Keratinocyte (primary cell): ENCODE data around the gene LMTK2. TPM values are rescaled to one million over a fixed set of nuclear protein-coding genes. Genes with fewer than 3 reads are reported as not detected.

Experiments
- DNase-seq: peaks from one replicate; pipeline ENCODE4 v3.0.0-alpha.2; 2011; ENCODE audit warnings: low read depth, missing footprints, low spot score
- FAIRE-seq: peaks from 2 replicates; lab custom pipeline; 2011; peaks lifted over from hg19 to GRCh38; lab: Jason Lieb, UNC
- H2AFZ ChIP-seq: 2 replicates; pipeline ENCODE4 v1.6.0; 2012; ENCODE audit warnings: low read length, control low read depth, inconsistent platforms; ENCODE audit not compliant: control insufficient read depth
- H3K27ac ChIP-seq: 2 replicates; pipeline ENCODE4 v1.5.1; 2011; ENCODE audit warnings: low read length; ENCODE audit not compliant: control insufficient read depth, insufficient read depth
- H3K27me3 ChIP-seq: 3 replicates; pipeline ENCODE4 v1.6.0; 2011; ENCODE audit warnings: low read length; ENCODE audit not compliant: control insufficient read depth, insufficient read depth; ENCODE audit errors: extremely low read depth
- H3K36me3 ChIP-seq, 2 experiments: 2 replicates in 1 of 2; 3 replicates in 1 of 2; pipeline ENCODE4 v1.5.1; 2011; ENCODE audit warnings: low read length in 2 of 2, mild to moderate bottlenecking in 1 of 2; ENCODE audit not compliant: control insufficient read depth in 2 of 2, insufficient read depth in 2 of 2; ENCODE audit errors: extremely low read depth in 1 of 2
- H3K4me1 ChIP-seq: 3 replicates; pipeline ENCODE4 v1.5.1; 2011; ENCODE audit warnings: low read length; ENCODE audit not compliant: control insufficient read depth, insufficient read depth; ENCODE audit errors: extremely low read depth
- H3K4me2 ChIP-seq: 3 replicates; pipeline ENCODE4 v1.6.0; 2011; ENCODE audit warnings: low read depth, low read length; ENCODE audit not compliant: control insufficient read depth, insufficient read depth; ENCODE audit errors: extremely low read depth
- H3K4me3 ChIP-seq, 3 experiments: fragments of 200-600 bp in 1 of 3; sonication (generic) in 1 of 3; 2 replicates in 2 of 3; 3 replicates in 1 of 3; pipeline ENCODE4 v1.5.1; 2011 to 2016; ENCODE audit warnings: low read length in 3 of 3, mild to moderate bottlenecking in 3 of 3, control low read depth in 2 of 3, inconsistent platforms in 1 of 3, low read depth in 1 of 3, mixed read lengths in 1 of 3, mixed run types in 1 of 3, moderate library complexity in 1 of 3; ENCODE audit not compliant: control insufficient read depth in 2 of 3, insufficient read depth in 2 of 3; ENCODE audit errors: extremely low read depth in 1 of 3
- H3K79me2 ChIP-seq: 2 replicates; pipeline ENCODE4 v1.6.0; 2012; ENCODE audit warnings: low read length; ENCODE audit not compliant: control insufficient read depth, insufficient read depth
- H3K9ac ChIP-seq: 3 replicates; pipeline ENCODE4 v1.6.0; 2011; ENCODE audit warnings: low read length; ENCODE audit not compliant: control insufficient read depth, insufficient read depth; ENCODE audit errors: extremely low read depth
- H3K9me1 ChIP-seq: 3 replicates; pipeline ENCODE4 v1.6.0; 2011; ENCODE audit warnings: low read length; ENCODE audit not compliant: control insufficient read depth, insufficient read depth; ENCODE audit errors: extremely low read depth
- H3K9me3 ChIP-seq: 2 replicates; pipeline ENCODE4 v1.5.1; 2012; ENCODE audit warnings: low read depth, low read length; ENCODE audit not compliant: control insufficient read depth
- H4K20me1 ChIP-seq: 3 replicates; pipeline ENCODE4 v1.6.0; 2011; ENCODE audit warnings: low read length; ENCODE audit not compliant: control insufficient read depth, insufficient read depth; ENCODE audit errors: extremely low read depth
- CTCF ChIP-seq, 3 experiments: IDR thresholded peaks in 1 of 3; conservative IDR thresholded peaks in 1 of 3; optimal IDR thresholded peaks in 1 of 3; 2 replicates in 2 of 3; 3 replicates in 1 of 3; pipeline versions ENCODE3 to v1.5.1; 2011; ENCODE audit warnings: low read length in 3 of 3, mild to moderate bottlenecking in 3 of 3, moderate library complexity in 2 of 3, control low read depth in 1 of 3, inconsistent platforms in 1 of 3; ENCODE audit not compliant: insufficient read depth in 2 of 3; ENCODE audit errors: extremely low read depth in 1 of 3
- EZH2 ChIP-seq: IDR thresholded peaks from one replicate; pipeline ENCODE4 v1.6.1; 2012; ENCODE audit warnings: inconsistent platforms, mild to moderate bottlenecking, low read length, moderate library complexity
- dilution Hi-C: fragments of 300-500 bp; cut with MboI; formaldehyde crosslinking; loops from one replicate; pipeline ENCODE4 v1.7.0; 2020; ENCODE audit warnings: low sequenced_read_pairs; ENCODE audit not compliant: extremely low pct_ligation_motif_present
- polyA plus RNA-seq, 5 experiments: library from polyadenylated mRNA; depleted of rRNA in 3 of 5; stranded (reverse) in 3 of 5; stranded (forward) in 1 of 5; unstranded in 1 of 5; fragments of >200 nt; gene quantifications; 1 replicate in 1 of 5; 2 replicates in 3 of 5; 3 replicates in 1 of 5; pipeline versions ENCODE4 v1.2.1 to v1.2.3, GENCODE V29; 2011 to 2012; ENCODE audit warnings: missing spikeins in 2 of 5, low read depth in 1 of 5, low replicate concordance in 1 of 5

The LMTK2 gene
- polyA plus RNA-seq, 1 donor (not counting 4 experiments of a cell fraction or from before 2014, with no cell fraction given): 6.6 TPM

GRCh38 chr7:98105942-98106544 is 619 bp upstream of the LMTK2 start:
- H3K4me2 ChIP-seq: peak overlapping the region; percentile 50
- no peaks in the 10 kb centered on the region for H3K9me3 ChIP-seq
- H4K20me1 ChIP-seq: no peaks in the 10 kb centered on the region
- peak overlapping the region; percentile 81 for H3K27ac ChIP-seq
- no peak for TF ChIP-seq EZH2
- no peaks in the 10 kb centered on the region for H3K36me3 ChIP-seq
- H3K79me2 ChIP-seq: peaks cover 43% of the 10 kb centered on the region
- H2AFZ ChIP-seq: no peak overlapping the region
- DNase-seq (peak; percentile 92), FAIRE-seq (peak; percentile 55)
- H3K27me3 ChIP-seq: no peaks in the 10 kb centered on the region
- dilution Hi-C loops: no loop called here
- H3K9me1 ChIP-seq: no peaks in the 10 kb centered on the region
- H3K4me1 ChIP-seq: peaks cover 11% of the 10 kb centered on the region
- H3K4me3 ChIP-seq: no peak overlapping the region
- peak overlapping the region; percentile 85 for H3K9ac ChIP-seq

- Histone ChIP-seq H3K4me1 (peaks cover 11% of the 10 kb centered on the region), H3K9me3 (no peaks in the 10 kb centered on the region), H3K4me2 (peak overlapping the region; percentile 93), H3K27ac (peak overlapping the region; percentile 81), H4K20me1 (no peaks in the 10 kb centered on the region), H3K4me3 (peak overlapping the region; percentile 88 to 99 (median 95)), H3K79me2 (peaks cover 56% of the 10 kb centered on the region), H3K36me3 (no peaks in the 10 kb centered on the region), H3K27me3 (no peaks in the 10 kb centered on the region), H3K9me1 (no peaks in the 10 kb centered on the region), H3K9ac (peak overlapping the region; percentile 85), H2AFZ (no peak overlapping the region)
- DNase-seq: no peak
- no peak for FAIRE-seq
- dilution Hi-C loops: no loop called here
- TF ChIP-seq CTCF (optimal IDR thresholded peaks at IDR 0.05 in 1 of 3, IDR thresholded peaks at IDR 0.05 in 1 of 3, conservative IDR thresholded peaks at IDR 0.05 in 1 of 3; ENCODE audit: extremely low read depth in 1 of 3, insufficient read depth in 2 of 3, low read length in 3 of 3) (no peak), EZH2 (no peak)
These were observed 655 bp downstream of the LMTK2 start for GRCh38 chr7:98107313-98107721.
